ENCODE measurements around the gene CLDN19. TPM values are rescaled to one million over a fixed set of nuclear protein-coding genes. Genes with fewer than 3 reads are reported as not detected.

The CLDN19 gene
- polyA plus RNA-seq, 1 donor = 1.5 TPM

GRCh38 chr1:42738678-42739226, 1.3 kb downstream of the CLDN19 start:
- Histone ChIP-seq H3K36me3 (ENCODE audit: control insufficient read depth, insufficient read depth, low read length) (no peaks in the 10 kb centered on the region), H3K27me3 (ENCODE audit: control insufficient read depth, insufficient read depth, low read length) (no peaks in the 10 kb centered on the region), H3K4me1 (ENCODE audit: control insufficient read depth, insufficient read depth, low read length) (peaks cover 24% of the 10 kb centered on the region), H3K9me3 (ENCODE audit: control insufficient read depth, low read depth, low read length) (no peaks in the 10 kb centered on the region), H3K4me3 (ENCODE audit: low read length) (no peak overlapping the region), H3K27ac (ENCODE audit: low read length) (no peak overlapping the region)
- no CpG with 5 or more reads among the region's 8 CpGs for WGBS (ENCODE audit: insufficient coverage, low lambda C conversion rate)
- DNase-seq = no peak

- peaks cover 29% of the 10 kb centered on the region for H3K4me1 ChIP-seq (ENCODE audit: control insufficient read depth, insufficient read depth, low read length)
- no peak overlapping the region for H3K4me3 ChIP-seq (ENCODE audit: low read length)
- no peaks in the 10 kb centered on the region for H3K36me3 ChIP-seq (ENCODE audit: control insufficient read depth, insufficient read depth, low read length)
- H3K9me3 ChIP-seq (ENCODE audit: control insufficient read depth, low read depth, low read length) = no peaks in the 10 kb centered on the region
- no CpG with 5 or more reads among the region's 21 CpGs for WGBS (ENCODE audit: insufficient coverage, low lambda C conversion rate)
- no peaks in the 10 kb centered on the region for H3K27me3 ChIP-seq (ENCODE audit: control insufficient read depth, insufficient read depth, low read length)
- no peak for DNase-seq
- H3K27ac ChIP-seq (ENCODE audit: low read length) = no peak overlapping the region
Observed at GRCh38 chr1:42737986-42738677, 1.9 kb downstream of the CLDN19 start.

- no peak overlapping the region for H3K4me3 ChIP-seq (ENCODE audit: low read length)
- H3K27me3 ChIP-seq (ENCODE audit: control insufficient read depth, insufficient read depth, low read length) = no peaks in the 10 kb centered on the region
- no peak overlapping the region for H3K27ac ChIP-seq (ENCODE audit: low read length)
- no peaks in the 10 kb centered on the region for H3K36me3 ChIP-seq (ENCODE audit: control insufficient read depth, insufficient read depth, low read length)
- H3K9me3 ChIP-seq (ENCODE audit: control insufficient read depth, low read depth, low read length) = no peaks in the 10 kb centered on the region
- DNase-seq = no peak
- WGBS (ENCODE audit: insufficient coverage, low lambda C conversion rate) = no CpG with 5 or more reads among the region's 5 CpGs
- H3K4me1 ChIP-seq (ENCODE audit: control insufficient read depth, insufficient read depth, low read length) = peaks cover 29% of the 10 kb centered on the region
Observed at GRCh38 chr1:42737257-42737656, 2.8 kb downstream of the CLDN19 start.

GRCh38 chr1:42736571-42737200, 3.4 kb downstream of the CLDN19 start:
- WGBS (ENCODE audit: insufficient coverage, low lambda C conversion rate) = no CpG with 5 or more reads among the region's 8 CpGs
- DNase-seq = no peak
- H3K27me3 ChIP-seq (ENCODE audit: control insufficient read depth, insufficient read depth, low read length) = no peaks in the 10 kb centered on the region
- no peaks in the 10 kb centered on the region for H3K9me3 ChIP-seq (ENCODE audit: control insufficient read depth, low read depth, low read length)
- no peak overlapping the region for H3K27ac ChIP-seq (ENCODE audit: low read length)
- no peak overlapping the region for H3K4me3 ChIP-seq (ENCODE audit: low read length)
- peaks cover 31% of the 10 kb centered on the region for H3K4me1 ChIP-seq (ENCODE audit: control insufficient read depth, insufficient read depth, low read length)
- H3K36me3 ChIP-seq (ENCODE audit: control insufficient read depth, insufficient read depth, low read length) = no peaks in the 10 kb centered on the region

- no peak overlapping the region for H3K27ac ChIP-seq (ENCODE audit: low read length)
- peak; percentile 25 to 26 for DNase-seq
- H3K36me3 ChIP-seq (ENCODE audit: control insufficient read depth, insufficient read depth, low read length) = no peaks in the 10 kb centered on the region
- no peak overlapping the region for H3K4me3 ChIP-seq (ENCODE audit: low read length)
- H3K4me1 ChIP-seq (ENCODE audit: control insufficient read depth, insufficient read depth, low read length) = peaks cover 37% of the 10 kb centered on the region
- H3K27me3 ChIP-seq (ENCODE audit: control insufficient read depth, insufficient read depth, low read length) = no peaks in the 10 kb centered on the region
- WGBS (ENCODE audit: insufficient coverage, low lambda C conversion rate) = no CpG with 5 or more reads among the region's 4 CpGs
- H3K9me3 ChIP-seq (ENCODE audit: control insufficient read depth, low read depth, low read length) = no peaks in the 10 kb centered on the region
Observed at GRCh38 chr1:42736152-42736551, 3.9 kb downstream of the CLDN19 start.

- no peak overlapping the region for H3K4me3 ChIP-seq (ENCODE audit: low read length)
- no peak for DNase-seq
- no peaks in the 10 kb centered on the region for H3K27me3 ChIP-seq (ENCODE audit: control insufficient read depth, insufficient read depth, low read length)
- H3K27ac ChIP-seq (ENCODE audit: low read length) = no peak overlapping the region
- WGBS (ENCODE audit: insufficient coverage, low lambda C conversion rate) = no CpG with 5 or more reads among the region's 14 CpGs
- H3K36me3 ChIP-seq (ENCODE audit: control insufficient read depth, insufficient read depth, low read length) = no peaks in the 10 kb centered on the region
- H3K9me3 ChIP-seq (ENCODE audit: control insufficient read depth, low read depth, low read length) = no peaks in the 10 kb centered on the region
- H3K4me1 ChIP-seq (ENCODE audit: control insufficient read depth, insufficient read depth, low read length) = peaks cover 37% of the 10 kb centered on the region
Observed at GRCh38 chr1:42735477-42736105, 4.4 kb downstream of the CLDN19 start.

GRCh38 chr1:42735056-42735455, 5.0 kb downstream of the CLDN19 start:
- Histone ChIP-seq H3K27me3 (ENCODE audit: control insufficient read depth, insufficient read depth, low read length) (no peaks in the 10 kb centered on the region), H3K4me1 (ENCODE audit: control insufficient read depth, insufficient read depth, low read length) (peaks cover 32% of the 10 kb centered on the region), H3K36me3 (ENCODE audit: control insufficient read depth, insufficient read depth, low read length) (no peaks in the 10 kb centered on the region), H3K27ac (ENCODE audit: low read length) (no peak overlapping the region), H3K9me3 (ENCODE audit: control insufficient read depth, low read depth, low read length) (no peaks in the 10 kb centered on the region), H3K4me3 (ENCODE audit: low read length) (no peak overlapping the region)
- no peak for DNase-seq
- no CpG with 5 or more reads among the region's 11 CpGs for WGBS (ENCODE audit: insufficient coverage, low lambda C conversion rate)

GRCh38 chr1:42734201-42735035, 5.6 kb downstream of the CLDN19 start:
- Histone ChIP-seq H3K4me1 (ENCODE audit: control insufficient read depth, insufficient read depth, low read length) (peaks cover 28% of the 10 kb centered on the region), H3K36me3 (ENCODE audit: control insufficient read depth, insufficient read depth, low read length) (no peaks in the 10 kb centered on the region), H3K4me3 (ENCODE audit: low read length) (no peak overlapping the region), H3K27me3 (ENCODE audit: control insufficient read depth, insufficient read depth, low read length) (no peaks in the 10 kb centered on the region), H3K27ac (ENCODE audit: low read length) (no peak overlapping the region), H3K9me3 (ENCODE audit: control insufficient read depth, low read depth, low read length) (no peaks in the 10 kb centered on the region)
- WGBS (ENCODE audit: insufficient coverage, low lambda C conversion rate) = no CpG with 5 or more reads among the region's 7 CpGs
- DNase-seq = peak; percentile 78 to 82

GRCh38 chr1:42733415-42734200, 6.4 kb downstream of the CLDN19 start:
- WGBS (ENCODE audit: insufficient coverage, low lambda C conversion rate) = no CpG with 5 or more reads among the region's 12 CpGs
- DNase-seq = no peak

More at GRCh38 chr1:42733415-42734200, 6.4 kb downstream of the CLDN19 start:
- Histone ChIP-seq H3K27ac (ENCODE audit: low read length) (no peak overlapping the region), H3K9me3 (ENCODE audit: control insufficient read depth, low read depth, low read length) (no peaks in the 10 kb centered on the region), H3K27me3 (ENCODE audit: control insufficient read depth, insufficient read depth, low read length) (no peaks in the 10 kb centered on the region), H3K4me1 (ENCODE audit: control insufficient read depth, insufficient read depth, low read length) (peaks cover 28% of the 10 kb centered on the region), H3K36me3 (ENCODE audit: control insufficient read depth, insufficient read depth, low read length) (no peaks in the 10 kb centered on the region), H3K4me3 (ENCODE audit: low read length) (no peak overlapping the region)

All from large intestine (tissue), 3 donors.